ENCODE measurements around the gene SNX8. TPM values are rescaled to one million over a fixed set of nuclear protein-coding genes. Genes with fewer than 3 reads are reported as not detected.
"Not testable (repeated sequence)": the region's sequence is repeated elsewhere in the genome, so short reads cannot be mapped to it uniquely, and the experiment has no call there.

Gene SNX8
- total and polyA plus RNA-seq, 4 donors, result 8.7 to 20.8 (median 14.8) TPM

- TF ChIP-seq EGR1 (IDR thresholded peaks at IDR 0.05; ENCODE audit: low read depth in 2 of 2), result no peak
These were observed 3.5 kb upstream of the SNX8 start (continued) for GRCh38 chr7:2317556-2318293.

GRCh38 chr7:2316578-2316977 is 2.3 kb upstream of the SNX8 start:
- Histone ChIP-seq H3K9me3 (ENCODE audit: control insufficient read depth in 4 of 4, low read length in 3 of 4) (no peaks in the 10 kb centered on the region), H3K36me3 (ENCODE audit: control insufficient read depth in 4 of 4, insufficient read depth in 3 of 4, low read depth in 1 of 4, low read length in 3 of 4) (no peaks in the 10 kb centered on the region), H3K4me3 (ENCODE audit: low read depth in 1 of 3, low read length in 3 of 3) (no peak overlapping the region), H3K9ac (ENCODE audit: low read depth in 1 of 2, low read length in 2 of 2) (no peak overlapping the region), H3K4me1 (ENCODE audit: control insufficient read depth in 4 of 4, insufficient read depth in 4 of 4, low read length in 3 of 4) (peaks cover 0 to 10% (median 5%) of the 10 kb centered on the region in 4 donors), H3K27me3 (ENCODE audit: control insufficient read depth in 4 of 4, insufficient read depth in 4 of 4, low read length in 3 of 4) (no peaks in the 10 kb centered on the region), H3K27ac (ENCODE audit: low read depth in 1 of 2, low read length in 2 of 2) (no peak overlapping the region)
- DNase-seq (ENCODE audit: low spot score), result no peak
- TF ChIP-seq FOXA1 (IDR thresholded peaks at IDR 0.05) (no peak), RXRA (IDR thresholded peaks at IDR 0.05) (no peak), MAX (IDR thresholded peaks at IDR 0.05) (no peak), ATF3 (IDR thresholded peaks at IDR 0.05) (no peak), HNF4A (conservative IDR thresholded peaks at IDR 0.05) (no peak), NR2F2 (IDR thresholded peaks at IDR 0.05) (no peak), EGR1 (IDR thresholded peaks at IDR 0.05; ENCODE audit: low read depth in 2 of 2) (no peak), SP1 (IDR thresholded peaks at IDR 0.05) (no peak), GABPA (IDR thresholded peaks at IDR 0.05 in 1 of 2, conservative IDR thresholded peaks at IDR 0.05 in 1 of 2) (no peak), CTCF (IDR thresholded peaks at IDR 0.05; ENCODE audit: low read depth, low read length, missing input control) (no peak)
- 92% methylated on average over 1 of the region's 1 CpG for WGBS

GRCh38 chr7:2315787-2316186 is 1.5 kb upstream of the SNX8 start:
- Histone ChIP-seq H3K36me3 (ENCODE audit: control insufficient read depth in 4 of 4, insufficient read depth in 3 of 4, low read depth in 1 of 4, low read length in 3 of 4) (no peaks in the 10 kb centered on the region), H3K9ac (ENCODE audit: low read depth in 1 of 2, low read length in 2 of 2) (no peak overlapping the region), H3K4me1 (ENCODE audit: control insufficient read depth in 4 of 4, insufficient read depth in 4 of 4, low read length in 3 of 4) (peaks cover 0 to 10% (median 5%) of the 10 kb centered on the region in 4 donors), H3K4me3 (ENCODE audit: low read depth in 1 of 3, low read length in 3 of 3) (no peak overlapping the region), H3K9me3 (ENCODE audit: control insufficient read depth in 4 of 4, low read length in 3 of 4) (no peaks in the 10 kb centered on the region), H3K27me3 (ENCODE audit: control insufficient read depth in 4 of 4, insufficient read depth in 4 of 4, low read length in 3 of 4) (no peaks in the 10 kb centered on the region), H3K27ac (ENCODE audit: low read depth in 1 of 2, low read length in 2 of 2) (no peak overlapping the region)
- WGBS, result 88% methylated on average over 1 of the region's 1 CpG
- no peak for DNase-seq (ENCODE audit: low spot score)
- TF ChIP-seq FOXA1 (IDR thresholded peaks at IDR 0.05) (no peak), HNF4G (IDR thresholded peaks at IDR 0.05) (no peak), HNF4A (conservative IDR thresholded peaks at IDR 0.05) (no peak), REST (IDR thresholded peaks at IDR 0.05) (no peak), RAD21 (IDR thresholded peaks at IDR 0.05) (no peak), JUND (IDR thresholded peaks at IDR 0.05) (no peak), ATF3 (IDR thresholded peaks at IDR 0.05) (no peak), GABPA (IDR thresholded peaks at IDR 0.05 in 1 of 2, conservative IDR thresholded peaks at IDR 0.05 in 1 of 2) (no peak), MAX (IDR thresholded peaks at IDR 0.05) (no peak), EGR1 (IDR thresholded peaks at IDR 0.05; ENCODE audit: low read depth in 2 of 2) (no peak), CTCF (IDR thresholded peaks at IDR 0.05; ENCODE audit: low read depth, low read length, missing input control) (no peak)

GRCh38 chr7:2314956-2315530 is 802 bp upstream of the SNX8 start:
- H3K4me1 ChIP-seq (ENCODE audit: control insufficient read depth in 4 of 4, insufficient read depth in 4 of 4, low read length in 3 of 4); H3K36me3 ChIP-seq (ENCODE audit: control insufficient read depth in 4 of 4, insufficient read depth in 3 of 4, low read depth in 1 of 4, low read length in 3 of 4); H3K9me3 ChIP-seq (ENCODE audit: control insufficient read depth in 4 of 4, low read length in 3 of 4); H3K27me3 ChIP-seq (ENCODE audit: control insufficient read depth in 4 of 4, insufficient read depth in 4 of 4, low read length in 3 of 4); H3K27ac ChIP-seq (ENCODE audit: low read depth in 1 of 2, low read length in 2 of 2); H3K9ac ChIP-seq (ENCODE audit: low read depth in 1 of 2, low read length in 2 of 2); H3K4me3 ChIP-seq (ENCODE audit: low read depth in 1 of 3, low read length in 3 of 3); DNase-seq (ENCODE audit: low spot score): not testable (repeated sequence)
- 75% methylated on average over 3 of the region's 3 CpGs for WGBS

Data from liver (tissue), 9 donors.